IMR-90 (cell line): ENCODE measurements around the gene EDN2. TPM values are rescaled to one million over a fixed set of nuclear protein-coding genes. Genes with fewer than 3 reads are reported as not detected.

Experiments used
- ATAC-seq: fragments of 200-7000 bp; cut with Tn5 transposase; 2 replicates; pipeline ENCODE4 v1.9.1; 2020; ENCODE audit warnings: low read depth, mild to moderate bottlenecking, moderate library complexity
- BruUV-seq: library from RNA; stranded (reverse); fragments of 400-500 nt; replicated peaks from 2 replicates; lab custom pipeline; 2021; lab: Mats Ljungman, UMichigan
- CTCF ChIA-PET: fragments of 300-600 bp; formaldehyde crosslinking; extraction: SDS; loops from one replicate; lab custom pipeline; 2021; ENCODE audit warnings: antibody characterized with exemption; lab: Yijun Ruan, JAX
- POLR2A ChIA-PET: fragments of 300-600 bp; sonication (Branson Sonifier 250); formaldehyde crosslinking; loops from one replicate; lab custom pipeline; 2022; ENCODE audit warnings: antibody characterized with exemption; ENCODE audit not compliant: unreplicated experiment; lab: Charles Lee
- DNase-seq: peaks from one replicate; pipeline ENCODE4 v3.0.0; 2013
- H2AFZ ChIP-seq: replicated peaks from 2 replicates; pipeline ENCODE3; 2013; ENCODE audit warnings: low read length, mild to moderate bottlenecking; ENCODE audit not compliant: poor library complexity
- H2AK5ac ChIP-seq: 2 replicates; pipeline ENCODE4 v1.6.1; 2013; ENCODE audit warnings: low read depth, low read length, inconsistent platforms
- H2AK9ac ChIP-seq: replicated peaks from 2 replicates; pipeline ENCODE3; 2013; ENCODE audit warnings: mild to moderate bottlenecking, low read depth, low read length, moderate library complexity; ENCODE audit not compliant: poor library complexity
- H2BK120ac ChIP-seq: 2 replicates; pipeline ENCODE4 v1.6.1; 2013; ENCODE audit warnings: low read depth, low read length, inconsistent platforms
- H2BK15ac ChIP-seq: 3 replicates; pipeline ENCODE4 v1.6.1; 2013; ENCODE audit warnings: low read depth, low read length, inconsistent platforms
- H2BK20ac ChIP-seq: 2 replicates; pipeline ENCODE4 v1.6.1; 2013; ENCODE audit warnings: low read depth, mild to moderate bottlenecking, inconsistent platforms, low read length, moderate library complexity
- H2BK5ac ChIP-seq: 2 replicates; pipeline ENCODE4 v1.6.1; 2013; ENCODE audit warnings: mild to moderate bottlenecking, low read depth, low read length, inconsistent platforms; ENCODE audit not compliant: poor library complexity, severe bottlenecking
- H3K14ac ChIP-seq: replicated peaks from 2 replicates; pipeline ENCODE4 v1.6.1; 2013; ENCODE audit warnings: low read depth, low read length, inconsistent platforms
- H3K18ac ChIP-seq: 2 replicates; pipeline ENCODE4 v1.6.1; 2013; ENCODE audit warnings: low read depth, low read length, control low read depth
- H3K23ac ChIP-seq: 2 replicates; pipeline ENCODE4 v1.6.1; 2013; ENCODE audit warnings: low read depth, low read length, inconsistent platforms
- H3K27ac ChIP-seq: 2 replicates; pipeline ENCODE4 v1.5.1; 2013; ENCODE audit warnings: mild to moderate bottlenecking, control low read depth, low read length; ENCODE audit not compliant: insufficient read depth
- H3K27me3 ChIP-seq: 2 replicates; pipeline ENCODE4 v1.6.1; 2013; ENCODE audit warnings: low read length; ENCODE audit not compliant: control insufficient read depth, insufficient read depth
- H3K36me3 ChIP-seq: 2 replicates; pipeline ENCODE4 v1.6.1; 2013; ENCODE audit warnings: low read length, mixed read lengths; ENCODE audit not compliant: control insufficient read depth, insufficient read depth
- H3K4ac ChIP-seq: 2 replicates; pipeline ENCODE4 v1.6.1; 2013; ENCODE audit warnings: low read depth, low read length, inconsistent platforms
- H3K4me1 ChIP-seq: 2 replicates; pipeline ENCODE4 v1.6.1; 2013; ENCODE audit warnings: low read length, mixed read lengths; ENCODE audit not compliant: control insufficient read depth, insufficient read depth
- H3K4me2 ChIP-seq: 2 replicates; pipeline ENCODE4 v1.6.1; 2013; ENCODE audit warnings: low read depth, mild to moderate bottlenecking, control low read depth, low read length, moderate library complexity
- H3K4me3 ChIP-seq: 2 replicates; pipeline ENCODE4 v1.5.1; 2013; ENCODE audit warnings: low read depth, mild to moderate bottlenecking, control low read depth, low read length, moderate library complexity; ENCODE audit not compliant: insufficient read depth
- H3K56ac ChIP-seq: 2 replicates; pipeline ENCODE4 v1.6.1; 2013; ENCODE audit warnings: low read length, inconsistent platforms; ENCODE audit not compliant: insufficient read depth; ENCODE audit errors: extremely low read depth
- H3K79me1 ChIP-seq, 2 experiments: 2 replicates each; pipeline ENCODE4 v1.6.1; 2013; ENCODE audit warnings: low read length in 2 of 2, inconsistent platforms in 1 of 2, low read depth in 1 of 2
- H3K9ac ChIP-seq: 2 replicates; pipeline ENCODE4 v1.6.1; 2013; ENCODE audit warnings: low read depth, low read length, control low read depth
- H3K9me1 ChIP-seq: 2 replicates; pipeline ENCODE4 v1.6.1; 2013; ENCODE audit warnings: low read length, inconsistent platforms; ENCODE audit not compliant: insufficient read depth
- H3K9me3 ChIP-seq: 2 replicates; pipeline ENCODE4 v1.6.1; 2013; ENCODE audit warnings: low read length; ENCODE audit not compliant: control insufficient read depth, insufficient read depth
- H4K20me1 ChIP-seq: 2 replicates; pipeline ENCODE4 v1.6.1; 2013; ENCODE audit warnings: low read length, inconsistent platforms; ENCODE audit not compliant: insufficient read depth
- H4K5ac ChIP-seq: 2 replicates; pipeline ENCODE4 v1.6.1; 2013; ENCODE audit warnings: mild to moderate bottlenecking, low read depth, low read length, control low read depth
- H4K8ac ChIP-seq, 2 experiments: 2 replicates each; pipeline ENCODE4 v1.6.1; 2013; ENCODE audit warnings: low read depth in 2 of 2, low read length in 2 of 2, control low read depth in 1 of 2, inconsistent platforms in 1 of 2
- H4K91ac ChIP-seq: 2 replicates; pipeline ENCODE4 v1.6.1; 2013; ENCODE audit warnings: low read depth, low read length, inconsistent platforms; ENCODE audit not compliant: insufficient read depth
- BHLHE40 ChIP-seq: fragments of 150-350 bp; IDR thresholded peaks from 2 replicates; pipeline ENCODE4 v1.6.1; 2016; ENCODE audit warnings: mild to moderate bottlenecking, low read depth, low read length
- CTCF ChIP-seq: conservative IDR thresholded peaks from 2 replicates; pipeline ENCODE4 v1.5.1; 2012; ENCODE audit warnings: mild to moderate bottlenecking, low read depth, low read length, improper control_type of control experiment
- MAFK ChIP-seq: IDR thresholded peaks from 2 replicates; pipeline ENCODE4 v1.6.1; 2012; ENCODE audit warnings: low read depth, low read length, improper control_type of control experiment
- MXI1 ChIP-seq: IDR thresholded peaks from 2 replicates; pipeline ENCODE4 v1.6.1; 2012; ENCODE audit warnings: low read depth, mild to moderate bottlenecking, low read length, moderate library complexity, borderline replicate concordance
- NFE2L2 ChIP-seq: fragments of 150-350 bp; IDR thresholded peaks from 2 replicates; pipeline ENCODE4 v1.6.1; 2016; ENCODE audit warnings: low read depth, mild to moderate bottlenecking, low read length
- USF2 ChIP-seq: fragments of 150-350 bp; IDR thresholded peaks from 2 replicates; pipeline ENCODE4 v1.6.1; 2017; ENCODE audit warnings: mild to moderate bottlenecking, antibody characterized with exemption, low read length, low read depth
- WGBS, 2 experiments: methylation state at CpG; one replicate each; pipeline versions ENCODE4 v1.1.5 to v1.1.7; 2013; ENCODE audit warnings: missing lambda C conversion rate in 2 of 2; ENCODE audit not compliant: insufficient read length in 1 of 2; ENCODE audit errors: extremely low coverage in 2 of 2; 5-methylcytosine and 5-hydroxymethylcytosine counted together
- dilution Hi-C: fragments of 300-500 bp; cut with HindIII; formaldehyde crosslinking; loops from one replicate; pipeline ENCODE4 v1.14.3; 2018; ENCODE audit warnings: low sequenced_read_pairs; ENCODE audit not compliant: unreplicated experiment
- in situ Hi-C: fragments of 300-500 bp; cut with MboI; formaldehyde crosslinking; loops from 3 replicates; pipeline ENCODE4 v1.14.3; 2019; ENCODE audit warnings: low sequenced_read_pairs, inconsistent platforms, mixed read lengths
- intact Hi-C: fragments of 100-400 bp; cut with micrococcal nuclease; formaldehyde crosslinking; loops from 2 replicates; pipeline ENCODE4 v1.10.0; 2022
- polyA plus RNA-seq, 3 experiments: library from polyadenylated mRNA; depleted of rRNA; stranded (reverse); fragments of >200 nt; gene quantifications; 2 replicates each; pipeline ENCODE4 v1.2.3, GENCODE V29; 2012; ENCODE audit warnings: low replicate concordance in 1 of 3
- total RNA-seq: library from RNA; depleted of rRNA; stranded (reverse); fragments of >200 nt; gene quantifications from 2 replicates; pipeline ENCODE4 v1.2.3, GENCODE V29; 2012
- TF ChIP-seq, protein P1 (sequence below): fragments of 150-350 bp; IDR thresholded peaks from 2 replicates; pipeline ENCODE4 v1.6.1; 2016; ENCODE audit warnings: low read depth, mild to moderate bottlenecking, low read length, moderate library complexity, borderline replicate concordance

EDN2 gene
- total and polyA plus RNA-seq, 2 of the 4 experiments (the other 2 are of a cell fraction): 0.27 TPM; not detected in 1

DNA sequence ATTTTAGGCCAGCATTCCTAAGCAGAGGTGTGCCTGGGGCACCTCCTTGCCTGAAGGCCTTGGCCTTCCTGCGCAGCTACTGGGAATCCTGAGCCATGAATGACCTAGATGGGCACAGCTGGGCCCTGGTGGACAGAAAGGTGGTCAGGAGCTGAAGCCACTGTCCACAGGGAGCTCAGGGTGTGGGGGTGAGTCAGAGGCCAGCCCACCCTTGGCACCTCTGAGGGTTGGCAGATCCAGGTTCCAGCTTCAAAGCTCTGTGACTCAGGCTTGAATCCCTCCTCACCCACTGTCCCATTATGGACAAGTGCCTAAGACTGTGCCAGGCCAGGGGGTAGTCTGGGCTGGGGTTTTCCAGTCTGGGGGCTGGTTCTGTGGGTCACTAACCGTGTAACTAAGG is 6.4 kb upstream of the EDN2 start:
- H3K18ac ChIP-seq: no peak overlapping the region
- in situ Hi-C loops: no loop called here
- no peak overlapping the region for H4K91ac ChIP-seq
- ChIA-PET POLR2A (no interaction called here), CTCF (no interaction called here)
- no peak overlapping the region for H3K14ac ChIP-seq
- DNase-seq (no peak), ATAC-seq (no peak)
- no peak overlapping the region for H2AK9ac ChIP-seq
- H3K27me3 ChIP-seq: no peaks in the 10 kb centered on the region
- dilution Hi-C loops: no loop called here
- no peak overlapping the region for H3K4me3 ChIP-seq
- no peaks in the 10 kb centered on the region; the same call in 1 of the 2 replicates for H4K20me1 ChIP-seq
- H2BK5ac ChIP-seq: no peak overlapping the region
- no peak overlapping the region for H4K8ac ChIP-seq
- no peaks in the 10 kb centered on the region for H3K9me3 ChIP-seq
- intact Hi-C loops: no loop called here
- H3K79me1 ChIP-seq: no peaks in the 10 kb centered on the region
- no CpG with 5 or more reads among the region's 2 CpGs for WGBS, 2 experiments
- H2AK5ac ChIP-seq: no peak overlapping the region
- no peak overlapping the region for H3K27ac ChIP-seq
- no peak overlapping the region for H3K23ac ChIP-seq
- no peak overlapping the region for H2BK15ac ChIP-seq
- no TSS peak for BruUV-seq
- H3K4me2 ChIP-seq: no peak overlapping the region
- H2BK20ac ChIP-seq: no peak overlapping the region
- H3K36me3 ChIP-seq: no peaks in the 10 kb centered on the region
- no peak overlapping the region for H2BK120ac ChIP-seq
- H3K4me1 ChIP-seq: peaks cover 30% of the 10 kb centered on the region
- peaks cover 27% of the 10 kb centered on the region for H3K9me1 ChIP-seq
- H3K4ac ChIP-seq: no peak overlapping the region
- H3K9ac ChIP-seq: no peak overlapping the region
- TF ChIP-seq NFE2L2 (no peak), BHLHE40 (no peak), USF2 (no peak), CTCF (no peak), MAFK (no peak), MXI1 (no peak)
- TF ChIP-seq, protein P1, sequence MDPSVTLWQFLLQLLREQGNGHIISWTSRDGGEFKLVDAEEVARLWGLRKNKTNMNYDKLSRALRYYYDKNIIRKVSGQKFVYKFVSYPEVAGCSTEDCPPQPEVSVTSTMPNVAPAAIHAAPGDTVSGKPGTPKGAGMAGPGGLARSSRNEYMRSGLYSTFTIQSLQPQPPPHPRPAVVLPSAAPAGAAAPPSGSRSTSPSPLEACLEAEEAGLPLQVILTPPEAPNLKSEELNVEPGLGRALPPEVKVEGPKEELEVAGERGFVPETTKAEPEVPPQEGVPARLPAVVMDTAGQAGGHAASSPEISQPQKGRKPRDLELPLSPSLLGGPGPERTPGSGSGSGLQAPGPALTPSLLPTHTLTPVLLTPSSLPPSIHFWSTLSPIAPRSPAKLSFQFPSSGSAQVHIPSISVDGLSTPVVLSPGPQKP: no peak
- H3K56ac ChIP-seq: no peak overlapping the region
- no peak overlapping the region for H2AFZ ChIP-seq
- no peak overlapping the region for H4K5ac ChIP-seq
